GM18505 (cell line): Measurements from ENCODE around the gene LORICRIN.
"Not testable (repeated sequence)": the region's sequence is repeated elsewhere in the genome, so short reads cannot be mapped to it uniquely, and the experiment has no call there.

ENCODE experiments used
- ATAC-seq: cut with Tn5 transposase; IDR thresholded peaks from one replicate; pipeline ENCODE4 v1.9.1; 2021; ENCODE audit not compliant: unreplicated experiment
- POLR2A ChIP-seq: IDR thresholded peaks from 4 replicates; pipeline ENCODE4 v1.6.1; 2011; ENCODE audit warnings: borderline replicate concordance; ENCODE audit not compliant: insufficient read depth, insufficient read length; ENCODE audit errors: extremely low read depth

LORICRIN gene, protein sequence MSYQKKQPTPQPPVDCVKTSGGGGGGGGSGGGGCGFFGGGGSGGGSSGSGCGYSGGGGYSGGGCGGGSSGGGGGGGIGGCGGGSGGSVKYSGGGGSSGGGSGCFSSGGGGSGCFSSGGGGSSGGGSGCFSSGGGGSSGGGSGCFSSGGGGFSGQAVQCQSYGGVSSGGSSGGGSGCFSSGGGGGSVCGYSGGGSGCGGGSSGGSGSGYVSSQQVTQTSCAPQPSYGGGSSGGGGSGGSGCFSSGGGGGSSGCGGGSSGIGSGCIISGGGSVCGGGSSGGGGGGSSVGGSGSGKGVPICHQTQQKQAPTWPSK

GRCh38 chr1:153259387-153259786 lies at the start of gene LORICRIN:
LORICRIN (plus strand) TSS chr1:153259687; CDS start chr1:153260950, 1,263 bp downstream.
- ATAC-seq = no peak
- no peak for TF ChIP-seq POLR2A

DNA sequence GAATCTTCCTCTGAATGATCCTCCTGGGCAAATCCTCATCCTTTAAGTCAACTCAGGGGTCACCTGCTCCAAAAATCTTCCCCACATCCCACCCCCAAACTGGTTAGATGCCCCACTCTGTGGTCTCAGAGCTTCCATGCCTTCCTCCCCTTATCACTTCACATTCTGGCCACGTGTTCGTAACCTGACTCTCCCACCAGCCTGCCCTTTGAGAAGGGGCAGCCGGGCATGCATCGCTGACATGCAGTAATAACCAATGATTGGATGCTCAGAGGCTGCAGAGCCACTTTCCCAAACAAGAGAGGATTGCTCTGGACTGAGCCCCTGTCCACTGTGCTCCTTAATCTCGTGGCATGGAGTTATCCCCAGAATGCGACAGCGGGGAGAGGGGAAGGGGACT lies 49.3 kb upstream of the LORICRIN start:
- TF ChIP-seq POLR2A = no peak
- ATAC-seq = no peak

- TF ChIP-seq POLR2A = no peak
- no peak for ATAC-seq
Measured at GRCh38 chr1:153212201-153212600, 47.3 kb upstream of the LORICRIN start.

- no peak for TF ChIP-seq POLR2A
- no peak for ATAC-seq
Measured at GRCh38 chr1:153213519-153213918, 46.0 kb upstream of the LORICRIN start.

DNA sequence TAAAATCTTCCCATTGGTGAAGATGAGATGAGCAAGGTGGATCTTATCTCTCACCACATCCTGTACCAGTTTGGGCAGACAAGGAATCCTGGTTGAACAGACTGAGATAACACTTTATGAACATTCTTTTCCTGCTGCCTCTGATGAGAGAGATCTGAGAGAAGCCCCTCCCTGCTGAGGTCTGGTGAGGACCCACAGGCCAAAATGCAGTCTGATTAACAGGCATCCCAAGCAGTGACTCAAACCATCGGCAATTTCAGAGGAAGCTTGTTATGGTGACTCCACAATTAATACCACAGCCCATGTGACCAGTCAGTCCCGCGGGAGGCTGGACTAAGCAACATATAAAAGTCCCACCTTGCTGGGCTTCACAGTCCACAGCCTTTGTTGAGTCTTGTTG lies 42.3 kb upstream of the LORICRIN start, which contains the start of gene PRR9:
Gene PRR9, plus strand, starts transcription at position 373 of the 400 bp plus-strand sequence. CDS start 561 bp downstream, outside the sequence.
- TF ChIP-seq POLR2A = no peak
- no peak for ATAC-seq

- no peak for ATAC-seq
Measured at GRCh38 chr1:153217744-153218416, 41.6 kb upstream of the LORICRIN start.

DNA sequence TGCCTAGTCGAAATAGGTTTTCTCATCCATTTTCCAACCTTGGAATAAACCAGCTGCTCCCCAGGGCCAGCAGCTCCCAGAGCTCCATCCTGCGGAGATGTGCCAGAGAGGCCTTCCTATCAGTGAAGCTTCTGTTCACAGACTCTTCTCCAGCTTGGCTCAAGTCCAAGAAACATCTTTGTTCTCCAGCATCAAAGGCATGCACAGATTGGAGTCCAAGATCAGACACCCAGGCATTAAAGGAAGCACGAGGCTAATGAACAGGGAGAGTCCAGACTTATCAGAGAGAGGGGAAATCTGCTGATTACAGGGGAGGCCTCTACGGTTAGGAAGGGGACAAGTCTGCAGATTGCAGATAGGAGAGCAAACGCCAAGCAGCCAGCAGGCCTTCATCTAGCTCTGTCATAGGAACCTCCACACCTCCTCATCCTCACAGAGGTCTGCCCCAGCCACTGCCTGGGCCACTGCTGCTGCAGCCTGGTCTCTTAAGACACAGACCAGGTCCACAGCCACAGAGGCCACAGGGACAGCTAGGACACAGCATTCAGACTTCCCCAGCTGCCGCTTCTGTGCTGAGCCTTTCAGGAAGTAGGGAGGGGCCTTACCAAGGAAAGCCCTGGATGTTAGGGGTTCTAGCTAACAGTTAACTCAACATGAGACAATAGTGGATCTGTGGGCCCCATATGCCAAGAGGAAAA lies 38.7 kb upstream of the LORICRIN start:
- TF ChIP-seq POLR2A = no peak
- no peak for ATAC-seq

More at GRCh38 chr1:153217744-153218416, 41.6 kb upstream of the LORICRIN start:
- TF ChIP-seq POLR2A = no peak

- ATAC-seq = not testable (repeated sequence)
Measured at GRCh38 chr1:153223040-153223891, 36.2 kb upstream of the LORICRIN start.

DNA sequence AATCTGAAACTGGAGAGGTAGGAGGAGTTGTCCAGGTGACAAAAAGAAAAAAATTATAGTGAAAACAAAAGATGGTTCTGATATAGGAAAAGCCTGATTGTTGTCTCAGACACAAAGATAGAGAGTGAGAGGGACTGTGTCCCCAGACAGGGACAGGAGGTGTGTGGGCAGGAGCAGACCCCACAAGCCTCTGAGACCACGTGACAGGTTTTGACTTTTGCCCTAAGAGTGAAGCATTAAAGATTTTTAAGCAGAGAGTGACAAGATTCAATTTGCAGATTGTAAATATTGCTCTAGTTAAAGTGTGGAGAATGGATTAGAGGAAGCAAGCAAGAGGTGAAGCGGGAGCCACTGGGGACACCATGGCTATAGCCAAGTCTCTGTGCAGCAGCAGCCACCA lies 31.7 kb upstream of the LORICRIN start:
- no peak for ATAC-seq
- TF ChIP-seq POLR2A = no peak

GRCh38 chr1:153228491-153228890 lies 31.0 kb upstream of the LORICRIN start:
- ATAC-seq = no peak
- TF ChIP-seq POLR2A = no peak

DNA sequence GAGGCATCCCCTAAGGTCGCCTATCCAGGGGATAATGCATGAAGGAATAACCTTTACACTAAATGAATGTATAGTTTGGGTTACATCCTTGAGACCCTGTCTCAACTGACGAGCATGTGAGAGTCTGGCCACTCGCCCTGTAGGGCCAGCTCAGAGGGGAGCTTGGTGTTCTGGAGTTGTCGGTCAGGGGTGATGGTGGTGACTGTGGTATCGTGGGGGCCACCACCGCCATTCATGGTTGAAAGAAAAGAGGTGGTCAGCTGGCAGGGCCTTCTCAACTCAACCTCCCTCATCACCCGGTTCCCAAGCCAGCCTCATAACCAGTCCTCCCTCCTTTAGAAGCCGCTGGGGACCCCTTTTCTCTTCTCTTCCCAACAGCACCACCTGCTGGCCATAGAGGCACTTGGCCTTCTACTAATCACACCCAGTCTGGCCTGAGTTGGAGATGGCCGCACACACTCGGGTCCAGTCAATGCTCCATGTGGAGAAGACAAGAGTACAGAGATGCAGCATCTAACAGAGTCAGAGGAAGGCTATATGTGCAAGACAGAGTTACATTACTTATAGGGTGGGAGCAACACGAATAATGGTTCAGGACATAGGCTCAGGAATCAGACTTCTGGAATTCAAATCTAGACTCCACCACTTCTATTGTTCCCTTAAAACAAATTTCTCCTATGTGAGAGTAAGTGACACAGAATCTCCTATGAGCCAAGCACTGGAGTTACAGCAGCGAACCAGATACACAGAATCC lies 30.2 kb upstream of the LORICRIN start:
- not testable (repeated sequence) for ATAC-seq

GRCh38 chr1:153231363-153231762 lies 28.1 kb upstream of the LORICRIN start:
- TF ChIP-seq POLR2A = no peak
- no peak for ATAC-seq
